Measurements from ENCODE around the gene AGAP1. TPM values are rescaled to one million over a fixed set of nuclear protein-coding genes. Genes with fewer than 3 reads are reported as not detected.

The AGAP1 gene
- polyA plus RNA-seq, 1 donor from 2014 or later: 17.4 TPM

DNA sequence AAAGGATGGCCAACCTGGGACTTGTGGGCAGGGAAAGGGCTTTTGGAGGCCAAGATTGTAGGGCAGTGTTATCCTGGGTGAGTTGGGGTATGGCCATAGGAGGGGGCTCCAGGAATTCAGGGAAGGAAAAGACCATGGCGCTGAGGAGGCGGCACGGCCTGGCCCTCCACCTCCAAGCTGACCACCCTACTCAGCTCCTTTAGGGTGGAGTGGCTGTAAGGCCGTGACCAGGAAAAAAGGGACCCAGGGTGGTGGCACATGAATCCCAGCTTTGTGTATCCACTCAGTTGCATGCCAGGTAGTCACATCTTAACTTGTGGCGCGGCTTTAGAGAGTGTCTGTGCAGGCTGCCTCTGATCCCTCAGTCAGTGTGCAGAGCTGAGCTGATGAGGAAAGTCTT lies 168.1 kb downstream of the AGAP1 start:
- no peaks in the 10 kb centered on the region for H3K36me3 ChIP-seq (ENCODE audit: insufficient read depth, low read length)
- no peak overlapping the region for H3K4me3 ChIP-seq (ENCODE audit: low read length)
- no peaks in the 10 kb centered on the region for H3K9me3 ChIP-seq (ENCODE audit: low read length)
- no peaks in the 10 kb centered on the region for H3K9me2 ChIP-seq (ENCODE audit: insufficient read depth, low read length)
- peaks cover 18% of the 10 kb centered on the region for H3K79me2 ChIP-seq (replicated peaks; ENCODE audit: insufficient read depth, low read length)
- no peak overlapping the region for H2AFZ ChIP-seq (ENCODE audit: low read depth, low read length)
- no peaks in the 10 kb centered on the region for H3K27me3 ChIP-seq (ENCODE audit: insufficient read depth, low read depth, low read length)
- no peaks in the 10 kb centered on the region for H3F3A ChIP-seq (ENCODE audit: insufficient read depth, low read length, poor library complexity, severe bottlenecking)
- TF ChIP-seq RAD21 (conservative IDR thresholded peaks at IDR 0.05): no peak
- TF ChIP-seq EP300 (conservative IDR thresholded peaks at IDR 0.05; ENCODE audit: poor library complexity, severe bottlenecking): no peak
- no peak for TF ChIP-seq SMC3 (conservative IDR thresholded peaks at IDR 0.05; ENCODE audit: poor library complexity)
- TF ChIP-seq, protein P1, sequence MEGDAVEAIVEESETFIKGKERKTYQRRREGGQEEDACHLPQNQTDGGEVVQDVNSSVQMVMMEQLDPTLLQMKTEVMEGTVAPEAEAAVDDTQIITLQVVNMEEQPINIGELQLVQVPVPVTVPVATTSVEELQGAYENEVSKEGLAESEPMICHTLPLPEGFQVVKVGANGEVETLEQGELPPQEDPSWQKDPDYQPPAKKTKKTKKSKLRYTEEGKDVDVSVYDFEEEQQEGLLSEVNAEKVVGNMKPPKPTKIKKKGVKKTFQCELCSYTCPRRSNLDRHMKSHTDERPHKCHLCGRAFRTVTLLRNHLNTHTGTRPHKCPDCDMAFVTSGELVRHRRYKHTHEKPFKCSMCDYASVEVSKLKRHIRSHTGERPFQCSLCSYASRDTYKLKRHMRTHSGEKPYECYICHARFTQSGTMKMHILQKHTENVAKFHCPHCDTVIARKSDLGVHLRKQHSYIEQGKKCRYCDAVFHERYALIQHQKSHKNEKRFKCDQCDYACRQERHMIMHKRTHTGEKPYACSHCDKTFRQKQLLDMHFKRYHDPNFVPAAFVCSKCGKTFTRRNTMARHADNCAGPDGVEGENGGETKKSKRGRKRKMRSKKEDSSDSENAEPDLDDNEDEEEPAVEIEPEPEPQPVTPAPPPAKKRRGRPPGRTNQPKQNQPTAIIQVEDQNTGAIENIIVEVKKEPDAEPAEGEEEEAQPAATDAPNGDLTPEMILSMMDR (IDR thresholded peaks at IDR 0.05; ENCODE audit: poor library complexity, severe bottlenecking): no peak
- no peak for TF ChIP-seq MXI1 (conservative IDR thresholded peaks at IDR 0.05; ENCODE audit: poor library complexity, severe bottlenecking)
- TF ChIP-seq, protein P2, sequence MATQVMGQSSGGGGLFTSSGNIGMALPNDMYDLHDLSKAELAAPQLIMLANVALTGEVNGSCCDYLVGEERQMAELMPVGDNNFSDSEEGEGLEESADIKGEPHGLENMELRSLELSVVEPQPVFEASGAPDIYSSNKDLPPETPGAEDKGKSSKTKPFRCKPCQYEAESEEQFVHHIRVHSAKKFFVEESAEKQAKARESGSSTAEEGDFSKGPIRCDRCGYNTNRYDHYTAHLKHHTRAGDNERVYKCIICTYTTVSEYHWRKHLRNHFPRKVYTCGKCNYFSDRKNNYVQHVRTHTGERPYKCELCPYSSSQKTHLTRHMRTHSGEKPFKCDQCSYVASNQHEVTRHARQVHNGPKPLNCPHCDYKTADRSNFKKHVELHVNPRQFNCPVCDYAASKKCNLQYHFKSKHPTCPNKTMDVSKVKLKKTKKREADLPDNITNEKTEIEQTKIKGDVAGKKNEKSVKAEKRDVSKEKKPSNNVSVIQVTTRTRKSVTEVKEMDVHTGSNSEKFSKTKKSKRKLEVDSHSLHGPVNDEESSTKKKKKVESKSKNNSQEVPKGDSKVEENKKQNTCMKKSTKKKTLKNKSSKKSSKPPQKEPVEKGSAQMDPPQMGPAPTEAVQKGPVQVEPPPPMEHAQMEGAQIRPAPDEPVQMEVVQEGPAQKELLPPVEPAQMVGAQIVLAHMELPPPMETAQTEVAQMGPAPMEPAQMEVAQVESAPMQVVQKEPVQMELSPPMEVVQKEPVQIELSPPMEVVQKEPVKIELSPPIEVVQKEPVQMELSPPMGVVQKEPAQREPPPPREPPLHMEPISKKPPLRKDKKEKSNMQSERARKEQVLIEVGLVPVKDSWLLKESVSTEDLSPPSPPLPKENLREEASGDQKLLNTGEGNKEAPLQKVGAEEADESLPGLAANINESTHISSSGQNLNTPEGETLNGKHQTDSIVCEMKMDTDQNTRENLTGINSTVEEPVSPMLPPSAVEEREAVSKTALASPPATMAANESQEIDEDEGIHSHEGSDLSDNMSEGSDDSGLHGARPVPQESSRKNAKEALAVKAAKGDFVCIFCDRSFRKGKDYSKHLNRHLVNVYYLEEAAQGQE (IDR thresholded peaks at IDR 0.05; ENCODE audit: borderline replicate concordance): no peak
- no peak overlapping the region for H3K27ac ChIP-seq (ENCODE audit: low read length)
- no peaks in the 10 kb centered on the region for H4K20me1 ChIP-seq (ENCODE audit: insufficient read depth)
- H3K9ac ChIP-seq (ENCODE audit: low read length): no peak overlapping the region
- H3K4me2 ChIP-seq (ENCODE audit: low read length): no peak overlapping the region

DNA sequence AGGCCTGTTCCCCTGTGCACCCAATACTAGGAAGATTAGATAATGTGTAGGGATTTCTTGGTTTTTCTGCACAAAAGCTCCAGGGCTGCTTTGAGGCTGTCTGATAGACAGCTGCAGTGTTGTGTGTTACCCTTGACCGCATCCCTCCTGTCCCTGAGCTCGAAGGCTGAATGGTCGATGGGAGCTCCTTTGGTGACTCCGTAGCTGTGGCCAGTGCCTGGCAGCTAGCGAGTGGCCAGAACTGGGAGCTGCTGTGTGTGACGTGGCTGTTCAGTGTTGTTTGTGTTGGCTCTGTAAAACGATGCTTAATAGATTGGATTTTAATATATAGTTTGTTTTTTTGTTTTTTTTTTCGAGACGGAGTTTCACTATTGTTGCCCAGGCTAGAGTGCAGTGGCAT lies 170.0 kb downstream of the AGAP1 start:
- H4K20me1 ChIP-seq (ENCODE audit: insufficient read depth): no peaks in the 10 kb centered on the region
- no peak overlapping the region for H2AFZ ChIP-seq (ENCODE audit: low read depth, low read length)
- no peak overlapping the region for H3K9ac ChIP-seq (ENCODE audit: low read length)
- H3K79me2 ChIP-seq (replicated peaks; ENCODE audit: insufficient read depth, low read length): peaks cover 23% of the 10 kb centered on the region
- H3K9me2 ChIP-seq (ENCODE audit: insufficient read depth, low read length): no peaks in the 10 kb centered on the region
- no peaks in the 10 kb centered on the region for H3K36me3 ChIP-seq (ENCODE audit: insufficient read depth, low read length)
- no peak overlapping the region for H3K4me2 ChIP-seq (ENCODE audit: low read length)
- no peaks in the 10 kb centered on the region for H3K9me3 ChIP-seq (ENCODE audit: low read length)
- no peak overlapping the region for H3K4me3 ChIP-seq (ENCODE audit: low read length)
- no peaks in the 10 kb centered on the region for H3F3A ChIP-seq (ENCODE audit: insufficient read depth, low read length, poor library complexity, severe bottlenecking)
- H3K27ac ChIP-seq (ENCODE audit: low read length): no peak overlapping the region
- H3K27me3 ChIP-seq (ENCODE audit: insufficient read depth, low read depth, low read length): no peaks in the 10 kb centered on the region
- TF ChIP-seq MXI1 (conservative IDR thresholded peaks at IDR 0.05; ENCODE audit: poor library complexity, severe bottlenecking): no peak
- TF ChIP-seq, protein P2 (IDR thresholded peaks at IDR 0.05; ENCODE audit: borderline replicate concordance): no peak
- no peak for TF ChIP-seq EZH2 (IDR thresholded peaks at IDR 0.05; ENCODE audit: borderline replicate concordance, insufficient read depth, low read length, poor library complexity, severe bottlenecking)
- TF ChIP-seq POLR2AphosphoS5 (IDR thresholded peaks at IDR 0.05): no peak
- TF ChIP-seq, protein P1 (IDR thresholded peaks at IDR 0.05; ENCODE audit: poor library complexity, severe bottlenecking): no peak
- no peak for TF ChIP-seq SMC3 (conservative IDR thresholded peaks at IDR 0.05; ENCODE audit: poor library complexity)
- no peak for TF ChIP-seq TAF1 (IDR thresholded peaks at IDR 0.05; ENCODE audit: low read depth)
- TF ChIP-seq EP300 (conservative IDR thresholded peaks at IDR 0.05; ENCODE audit: poor library complexity, severe bottlenecking): no peak
- TF ChIP-seq RAD21 (conservative IDR thresholded peaks at IDR 0.05): no peak

Measured in neural cell (in vitro differentiated cells).